ENCODE data around the gene ERVV-1. TPM values are rescaled to one million over a fixed set of nuclear protein-coding genes. Genes with fewer than 3 reads are reported as not detected.

Gene ERVV-1
- total and polyA plus RNA-seq, 8 donors: not detected

- Histone ChIP-seq H3K9me3 (peaks cover 8 to 97% (median 70%) of the 10 kb centered on the region in 4 donors), H3K4me3 (no peak overlapping the region), H3K36me3 (no peaks in the 10 kb centered on the region), H3K4me1 (peaks cover 0 to 10% (median 4%) of the 10 kb centered on the region in 4 donors), H3K27ac (no peak overlapping the region), H3K27me3 (peaks cover 7 to 27% (median 12%) of the 10 kb centered on the region in 3 donors)
- WGBS, 5 donors: 18 to 29% (median 26%) methylated on average over 2 of the region's 2 CpGs
- intact Hi-C loops (cut with DNase I; ENCODE audit: low total_unique reads): no loop called here
- DNase-seq: no peak
- no peak for TF ChIP-seq EP300 (IDR thresholded peaks at IDR 0.05)
- no peak for TF ChIP-seq CTCF (IDR thresholded peaks at IDR 0.05)
- no peak for TF ChIP-seq POLR2AphosphoS5 (IDR thresholded peaks at IDR 0.05)
- TF ChIP-seq POLR2A (IDR thresholded peaks at IDR 0.05): no peak
Observed at GRCh38 chr19:53055117-53055516, 41.4 kb downstream of the ERVV-1 start.

- Histone ChIP-seq H3K27ac (no peak overlapping the region), H3K4me1 (peaks cover 0 to 10% (median 4%) of the 10 kb centered on the region in 4 donors), H3K36me3 (no peaks in the 10 kb centered on the region), H3K9me3 (peaks cover 16 to 98% (median 86%) of the 10 kb centered on the region in 4 donors), H3K4me3 (peak overlapping the region in 2 of 4 donors; percentile 4 to 6), H3K27me3 (peaks cover 7 to 27% (median 12%) of the 10 kb centered on the region in 3 donors)
- intact Hi-C loops (cut with DNase I; ENCODE audit: low total_unique reads): no loop called here
- WGBS, 5 donors: 4 to 11% (median 9%) methylated on average over 58 to 59 of the region's 59 CpGs
- DNase-seq: peak in 1 of 2 donors; percentile 75
- no peak for TF ChIP-seq POLR2A (IDR thresholded peaks at IDR 0.05)
- TF ChIP-seq POLR2AphosphoS5 (IDR thresholded peaks at IDR 0.05): no peak
- no peak for TF ChIP-seq CTCF (IDR thresholded peaks at IDR 0.05)
- TF ChIP-seq EP300 (IDR thresholded peaks at IDR 0.05): no peak
Observed at GRCh38 chr19:53057904-53058580, 44.3 kb downstream of the ERVV-1 start.

Other genes starting within 250 kb of the ERVV-1 start
- 10 to 100 TPM in 2 of 5 donors, 1 to 10 TPM in 3; 1.8 to 53.9 (median 8.8) TPM for gene ZNF600, start 227.1 kb upstream of the ERVV-1 start, total RNA-seq
- gene ZNF600, start 227.1 kb upstream of the ERVV-1 start, polyA plus RNA-seq: 10 to 100 TPM in 1 of 3 donors, 1 to 10 TPM in 2; 4.7 to 10.2 (median 5.7) TPM
- 10 to 100 TPM in 2 of 5 donors, 1 to 10 TPM in 3; 3.2 to 78.6 (median 4.7) TPM for gene ZNF28, start 192.3 kb upstream of the ERVV-1 start, total RNA-seq
- 1 to 10 TPM; 2.3 to 5.2 (median 3.9) TPM for gene ZNF28, start 192.3 kb upstream of the ERVV-1 start, polyA plus RNA-seq
- gene ZNF468, start 156.3 kb upstream of the ERVV-1 start, total RNA-seq: 10 to 100 TPM in 4 of 5 donors, 1 to 10 TPM in 1; 6.2 to 53.1 (median 27.2) TPM
- gene ZNF468, start 156.3 kb upstream of the ERVV-1 start, polyA plus RNA-seq: 10 to 100 TPM in 1 of 3 donors, 1 to 10 TPM in 2; 5.8 to 11.9 (median 9.5) TPM
- 10 to 100 TPM in 4 of 5 donors, not detected in 1; 23.5 to 94.6 (median 33.2) TPM for gene ZNF320, start 116.3 kb upstream of the ERVV-1 start, total RNA-seq
- gene ZNF320, start 116.3 kb upstream of the ERVV-1 start, polyA plus RNA-seq: 1 to 10 TPM in 2 of 3 donors, not detected in 1; 3.0 to 3.7 TPM
- 10 to 100 TPM in 2 of 5 donors, 1 to 10 TPM in 2, under 1 TPM in 1; 0.29 to 13.4 (median 9.3) TPM for gene ZNF888, start 90.5 kb upstream of the ERVV-1 start, total RNA-seq
- gene ZNF888, start 90.5 kb upstream of the ERVV-1 start, polyA plus RNA-seq: 1 to 10 TPM; 2.6 to 5.7 (median 3.9) TPM
- gene ZNF816, start 51.0 kb upstream of the ERVV-1 start, total RNA-seq: 10 to 100 TPM in 4 of 5 donors, 1 to 10 TPM in 1; 2.9 to 41.4 (median 16.9) TPM
- 1 to 10 TPM; 3.2 to 4.0 (median 3.8) TPM for gene ZNF816, start 51.0 kb upstream of the ERVV-1 start, polyA plus RNA-seq
- not detected for gene ERVV-2, start 30.8 kb downstream of the ERVV-1 start, total RNA-seq
- gene ERVV-2, start 30.8 kb downstream of the ERVV-1 start, polyA plus RNA-seq: not detected
- gene ZNF160, start 89.5 kb downstream of the ERVV-1 start, total RNA-seq: 10 to 100 TPM; 28.1 to 96.0 (median 56.7) TPM
- 10 to 100 TPM in 1 of 3 donors, 1 to 10 TPM in 2; 7.3 to 13.5 (median 9.2) TPM for gene ZNF160, start 89.5 kb downstream of the ERVV-1 start, polyA plus RNA-seq
- 100 to 1,000 TPM in 1 of 5 donors, 10 to 100 TPM in 2, 1 to 10 TPM in 1, under 1 TPM in 1; 0.29 to 281 (median 15.2) TPM for gene ZNF415, start 119.0 kb downstream of the ERVV-1 start, total RNA-seq
- gene ZNF415, start 119.0 kb downstream of the ERVV-1 start, polyA plus RNA-seq: 10 to 100 TPM in 1 of 3 donors, 1 to 10 TPM in 2; 5.5 to 11.2 (median 6.5) TPM
- 10 to 100 TPM in 3 of 5 donors, 1 to 10 TPM in 2; 3.9 to 19.3 (median 12.5) TPM for gene ZNF347, start 145.1 kb downstream of the ERVV-1 start, total RNA-seq
- 1 to 10 TPM; 1.3 to 2.3 (median 1.4) TPM for gene ZNF347, start 145.1 kb downstream of the ERVV-1 start, polyA plus RNA-seq
- gene ZNF665, start 179.4 kb downstream of the ERVV-1 start, total RNA-seq: 1 to 10 TPM in 4 of 5 donors, under 1 TPM in 1; 0.72 to 9.5 (median 1.8) TPM
- gene ZNF665, start 179.4 kb downstream of the ERVV-1 start, polyA plus RNA-seq: 1 to 10 TPM; 1.2 to 2.9 (median 2.3) TPM
- 10 to 100 TPM in 1 of 5 donors, 1 to 10 TPM in 2, not detected in 2; 6.5 to 35.6 (median 9.8) TPM for gene ZNF677, start 241.0 kb downstream of the ERVV-1 start, total RNA-seq
- gene ZNF677, start 241.0 kb downstream of the ERVV-1 start, polyA plus RNA-seq: 10 to 100 TPM in 1 of 3 donors, 1 to 10 TPM in 2; 6.2 to 11.2 (median 7.5) TPM
- gene VN1R2, start 244.4 kb downstream of the ERVV-1 start, total RNA-seq: not detected
- gene VN1R2, start 244.4 kb downstream of the ERVV-1 start, polyA plus RNA-seq: not detected

Data from stomach (tissue), 9 donors.